ENCODE measurements around the gene WDR20.
"Not testable (repeated sequence)": the region's sequence is repeated elsewhere in the genome, so short reads cannot be mapped to it uniquely, and the experiment has no call there.

Gene WDR20, protein sequence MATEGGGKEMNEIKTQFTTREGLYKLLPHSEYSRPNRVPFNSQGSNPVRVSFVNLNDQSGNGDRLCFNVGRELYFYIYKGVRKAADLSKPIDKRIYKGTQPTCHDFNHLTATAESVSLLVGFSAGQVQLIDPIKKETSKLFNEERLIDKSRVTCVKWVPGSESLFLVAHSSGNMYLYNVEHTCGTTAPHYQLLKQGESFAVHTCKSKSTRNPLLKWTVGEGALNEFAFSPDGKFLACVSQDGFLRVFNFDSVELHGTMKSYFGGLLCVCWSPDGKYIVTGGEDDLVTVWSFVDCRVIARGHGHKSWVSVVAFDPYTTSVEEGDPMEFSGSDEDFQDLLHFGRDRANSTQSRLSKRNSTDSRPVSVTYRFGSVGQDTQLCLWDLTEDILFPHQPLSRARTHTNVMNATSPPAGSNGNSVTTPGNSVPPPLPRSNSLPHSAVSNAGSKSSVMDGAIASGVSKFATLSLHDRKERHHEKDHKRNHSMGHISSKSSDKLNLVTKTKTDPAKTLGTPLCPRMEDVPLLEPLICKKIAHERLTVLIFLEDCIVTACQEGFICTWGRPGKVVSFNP

DNA sequence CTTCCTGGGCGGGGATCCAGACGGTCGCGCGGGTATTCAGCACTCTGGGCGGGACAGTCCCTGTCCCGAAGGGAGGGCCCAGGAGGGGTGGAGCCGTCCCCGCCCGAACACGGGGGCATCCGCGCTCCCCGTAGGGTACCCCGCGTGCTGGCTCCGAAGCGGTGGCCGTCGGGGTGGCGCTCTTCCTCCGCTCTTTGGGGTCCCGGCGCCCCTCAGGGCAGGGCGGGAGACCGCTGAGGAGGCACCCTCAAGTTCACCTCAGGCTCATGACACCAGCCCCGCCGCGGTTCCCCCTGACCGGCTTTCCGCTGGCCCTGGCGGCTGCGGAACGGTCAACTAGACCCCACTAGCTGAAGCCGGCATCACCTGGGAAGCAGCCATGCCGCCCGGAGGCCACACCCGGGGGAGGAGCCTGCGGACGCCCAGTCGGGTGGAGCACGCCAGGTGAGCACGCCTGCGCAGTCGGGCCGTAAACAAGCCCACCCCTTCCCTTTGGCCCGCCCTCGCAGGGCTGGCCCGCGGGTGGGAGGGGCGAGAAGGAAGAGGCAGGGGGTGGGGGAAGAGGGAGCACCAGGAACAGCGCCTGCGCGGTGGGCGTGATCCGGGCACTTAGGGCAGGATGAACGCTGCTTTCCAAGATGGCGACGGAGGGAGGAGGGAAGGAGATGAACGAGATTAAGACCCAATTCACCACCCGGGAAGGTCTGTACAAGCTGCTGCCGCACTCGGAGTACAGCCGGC lies at the start of gene WDR20:
TSS of gene WDR20 (plus strand) at position 612 of the 741 bp plus-strand sequence. CDS start at position 639, 27 bp downstream.
- H3K4me3 Mint-ChIP-seq, result peak within 1 kb of the TSS; percentile 96
- H3K27me3 Mint-ChIP-seq, result no peaks in the 10 kb centered on the region
- no peaks in the 10 kb centered on the region for H3K9me3 Mint-ChIP-seq
- H3K27ac Mint-ChIP-seq, result peak within 1 kb of the TSS; percentile 95
- peak; percentile 98 for ATAC-seq
- peaks cover 20% of the 10 kb centered on the region for H3K4me1 Mint-ChIP-seq
- H3K36me3 Mint-ChIP-seq, result peaks cover 2% of the 10 kb centered on the region

DNA sequence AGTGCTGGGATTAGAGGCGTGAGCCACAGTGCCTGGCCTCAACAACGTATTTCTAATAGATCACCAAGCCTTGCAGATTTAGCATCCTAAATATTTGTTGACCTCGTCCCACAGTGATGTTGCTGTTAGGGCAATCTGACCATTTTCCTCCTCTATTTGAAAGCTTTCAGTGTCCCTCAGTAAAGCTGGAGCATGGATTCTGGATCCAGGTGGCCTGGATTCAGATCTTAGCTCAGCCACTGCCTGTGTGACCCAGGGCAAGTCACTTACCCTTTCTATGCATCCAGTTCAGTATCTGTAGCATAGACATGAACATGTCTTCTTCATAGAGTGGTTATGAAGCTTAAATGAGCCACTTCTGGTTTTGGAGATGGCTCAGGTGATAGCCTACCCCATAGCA lies 49.0 kb upstream of the WDR20 start:
- no peaks in the 10 kb centered on the region for H3K9me3 Mint-ChIP-seq
- H3K27me3 Mint-ChIP-seq, result no peaks in the 10 kb centered on the region
- H3K4me3 Mint-ChIP-seq, result no peak overlapping the region
- no peak for ATAC-seq
- no peak overlapping the region for H3K27ac Mint-ChIP-seq
- peaks cover 5% of the 10 kb centered on the region for H3K36me3 Mint-ChIP-seq
- peaks cover 42% of the 10 kb centered on the region for H3K4me1 Mint-ChIP-seq

DNA sequence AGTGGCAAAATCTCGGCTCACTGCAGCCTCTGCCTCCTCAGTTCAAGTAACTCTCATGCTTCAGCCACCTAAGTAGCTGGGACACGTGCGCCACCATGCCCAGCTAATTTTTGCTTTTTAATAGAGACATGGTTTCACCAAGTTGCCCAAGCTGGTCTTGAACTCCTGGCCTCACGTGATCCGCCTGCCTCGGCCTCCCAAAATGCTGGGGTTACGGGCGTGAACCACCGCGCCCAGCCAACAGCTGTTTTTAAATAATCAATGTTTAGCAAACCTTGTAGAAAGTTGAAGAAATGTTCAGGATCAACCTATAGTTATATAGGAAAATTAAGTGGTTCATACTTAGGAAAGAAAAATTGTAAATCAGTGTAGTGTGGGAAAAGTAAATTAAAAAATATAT lies 46.9 kb upstream of the WDR20 start:
- H3K27me3 Mint-ChIP-seq, result no peaks in the 10 kb centered on the region
- H3K4me3 Mint-ChIP-seq, result no peak overlapping the region
- no peaks in the 10 kb centered on the region for H3K9me3 Mint-ChIP-seq
- no peak overlapping the region for H3K27ac Mint-ChIP-seq
- ATAC-seq, result no peak
- no peaks in the 10 kb centered on the region for H3K36me3 Mint-ChIP-seq
- peaks cover 47% of the 10 kb centered on the region for H3K4me1 Mint-ChIP-seq

DNA sequence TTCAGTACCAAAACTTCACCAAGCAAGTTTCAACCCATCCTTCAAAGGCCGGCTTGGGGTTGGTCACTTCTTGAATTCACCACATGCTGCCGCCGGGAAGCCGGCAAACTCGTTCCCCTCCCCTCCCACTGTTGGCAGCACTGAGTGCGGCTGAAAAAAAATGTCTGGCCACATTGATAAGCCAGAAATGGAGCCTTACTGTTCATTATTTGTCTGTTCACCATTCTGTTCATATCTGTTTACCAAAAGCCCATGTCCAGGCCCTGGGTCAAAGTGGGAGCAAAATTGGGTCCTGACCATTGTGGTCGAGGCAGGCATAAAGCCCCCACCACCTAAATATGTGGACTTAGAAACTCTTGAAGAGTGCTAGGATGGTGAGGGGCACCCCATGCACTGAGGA lies 45.6 kb upstream of the WDR20 start:
- Mint-ChIP-seq H3K27me3 (no peaks in the 10 kb centered on the region), H3K4me3 (no peak overlapping the region), H3K27ac (peak overlapping the region; percentile 57), H3K4me1 (peaks cover 35% of the 10 kb centered on the region), H3K9me3 (no peaks in the 10 kb centered on the region), H3K36me3 (no peaks in the 10 kb centered on the region)
- ATAC-seq, result no peak

DNA sequence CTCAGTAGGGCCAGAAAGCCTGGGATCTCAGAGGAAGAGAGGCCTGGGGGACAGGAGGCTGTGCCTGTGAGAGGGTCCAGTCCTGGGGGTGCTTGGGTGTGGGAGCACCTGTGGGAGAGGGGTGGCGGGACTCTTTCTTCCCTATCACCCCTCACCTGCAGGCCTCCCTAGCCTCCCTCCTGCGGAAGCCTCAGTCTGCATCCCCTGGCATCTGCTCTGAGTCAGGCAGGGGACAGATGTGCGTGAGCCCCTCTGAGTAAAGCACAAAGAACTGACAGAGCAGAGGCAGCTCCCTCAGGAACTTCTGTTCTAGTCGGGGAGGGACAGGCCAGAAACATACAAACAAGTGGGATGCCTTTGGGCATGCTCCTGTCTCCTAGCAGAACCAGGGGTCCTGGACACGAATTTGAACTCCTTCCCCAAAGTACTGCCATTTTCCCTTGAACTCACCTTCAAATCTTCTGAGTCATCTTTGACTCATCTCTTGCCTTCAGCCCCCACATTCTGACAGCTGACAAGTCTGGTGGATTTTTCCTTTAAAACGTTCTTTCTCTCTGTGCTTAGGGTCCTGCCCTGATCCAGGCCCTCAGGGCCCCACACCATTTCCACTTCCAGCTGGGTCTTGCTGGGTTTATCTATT lies 44.3 kb upstream of the WDR20 start:
- Mint-ChIP-seq H3K27ac (peak overlapping the region; percentile 57), H3K27me3 (no peaks in the 10 kb centered on the region), H3K36me3 (no peaks in the 10 kb centered on the region), H3K4me1 (peaks cover 22% of the 10 kb centered on the region), H3K9me3 (no peaks in the 10 kb centered on the region), H3K4me3 (no peak overlapping the region)
- ATAC-seq, result peak; percentile 57

DNA sequence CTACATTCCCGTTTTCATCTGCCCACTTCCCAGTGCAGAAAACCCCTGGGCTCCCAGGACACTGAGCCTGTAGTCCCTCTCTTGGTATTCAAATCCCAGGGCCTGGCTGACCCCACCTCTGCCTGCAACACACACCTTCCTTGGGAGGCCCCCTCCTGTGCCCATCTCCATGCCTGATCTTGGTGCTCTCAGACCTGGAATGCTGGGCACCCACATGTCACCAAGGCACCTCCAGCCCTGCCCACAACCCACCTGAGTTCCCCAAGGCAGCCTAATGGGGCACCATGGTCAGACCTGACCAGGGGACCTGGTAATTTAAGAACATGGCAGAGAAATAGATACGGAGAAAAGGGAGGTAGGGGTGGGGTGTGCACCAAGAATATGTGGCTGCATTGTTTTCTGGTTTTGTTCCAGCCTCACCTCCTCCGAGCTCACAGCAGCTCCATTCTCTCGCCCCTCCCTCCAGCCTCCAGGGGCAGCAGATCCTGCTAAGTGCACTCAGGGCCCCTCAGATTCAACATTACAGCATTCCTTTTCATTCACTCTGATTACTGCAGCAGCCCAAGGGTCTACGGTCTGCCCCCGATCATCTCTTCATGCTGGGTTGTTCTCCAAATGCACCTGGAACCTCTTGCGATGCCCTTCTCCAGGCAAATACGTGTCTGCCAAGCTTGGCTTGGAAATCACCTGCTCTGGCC lies 43.7 kb upstream of the WDR20 start:
- ATAC-seq, result peak; percentile 34
- no peak overlapping the region for H3K4me3 Mint-ChIP-seq
- peaks cover 24% of the 10 kb centered on the region for H3K4me1 Mint-ChIP-seq
- no peaks in the 10 kb centered on the region for H3K36me3 Mint-ChIP-seq
- no peaks in the 10 kb centered on the region for H3K27me3 Mint-ChIP-seq
- H3K9me3 Mint-ChIP-seq, result no peaks in the 10 kb centered on the region
- peak overlapping the region; percentile 57 for H3K27ac Mint-ChIP-seq

DNA sequence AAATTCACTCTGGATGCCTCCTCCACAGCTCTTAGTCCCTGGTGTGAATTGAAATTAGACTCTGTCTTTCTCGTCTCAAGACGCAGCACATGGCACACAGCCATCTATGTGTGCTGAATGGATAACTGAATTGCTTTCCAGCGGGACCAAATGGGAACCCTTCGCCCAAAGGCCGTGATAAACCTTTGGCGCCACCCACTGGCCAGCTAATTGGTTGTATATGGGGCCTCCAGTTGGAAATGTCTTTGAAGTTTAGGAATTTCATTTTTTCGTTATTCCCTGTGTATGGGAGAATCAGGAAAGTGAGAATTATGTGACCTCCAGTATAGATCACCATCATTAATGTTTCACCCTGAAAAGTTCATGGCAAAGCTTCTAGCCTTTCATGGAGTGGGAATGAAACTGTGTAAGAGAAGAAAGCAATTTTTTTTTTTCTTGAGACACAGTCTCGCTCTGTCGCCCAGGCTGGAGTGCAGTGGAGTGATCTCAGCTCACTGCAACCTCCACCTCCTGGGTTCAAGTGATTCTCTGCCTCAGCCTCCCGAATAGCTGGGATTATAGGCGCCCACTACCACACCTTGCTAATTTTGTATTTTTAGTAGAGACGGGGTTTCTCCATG lies 43.0 kb upstream of the WDR20 start:
- Mint-ChIP-seq H3K27ac (peak overlapping the region; percentile 57), H3K36me3 (no peaks in the 10 kb centered on the region), H3K4me3 (no peak overlapping the region), H3K9me3 (no peaks in the 10 kb centered on the region), H3K27me3 (no peaks in the 10 kb centered on the region), H3K4me1 (peaks cover 30% of the 10 kb centered on the region)
- ATAC-seq, result no peak

DNA sequence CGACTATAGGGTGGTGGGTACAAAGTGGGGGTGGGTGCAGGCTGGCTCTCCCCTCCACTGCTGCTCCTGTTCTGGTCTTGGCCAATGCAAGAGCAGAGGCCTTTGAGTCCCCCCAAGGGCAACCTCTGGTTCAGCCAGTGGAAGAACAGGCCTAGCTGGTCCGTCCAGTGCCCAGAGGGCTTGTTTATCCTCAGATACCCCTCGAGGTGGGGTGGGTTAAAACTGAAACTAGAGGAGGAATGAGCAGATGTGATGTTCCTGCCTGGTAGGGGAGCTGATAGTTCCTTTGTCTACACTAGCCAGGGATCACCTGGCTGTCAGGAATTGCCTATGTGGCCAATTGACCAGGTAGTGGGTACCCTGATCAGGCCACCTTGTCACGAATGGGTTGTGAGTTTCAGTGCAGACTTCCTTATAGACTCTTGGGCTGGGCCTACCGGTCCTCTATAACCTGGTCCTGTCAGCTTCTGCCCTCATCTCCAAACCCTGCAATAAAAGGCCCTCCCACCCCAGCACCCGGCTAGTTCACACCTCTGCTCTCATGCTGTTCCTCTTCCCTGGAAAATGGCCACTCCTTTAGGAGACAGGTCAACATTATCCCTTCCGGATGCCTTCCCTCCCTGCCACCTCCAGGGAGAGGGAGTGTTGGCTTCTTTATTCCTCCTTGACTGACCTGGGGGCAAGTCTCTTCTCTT lies 42.1 kb upstream of the WDR20 start:
- Mint-ChIP-seq H3K4me3 (no peak overlapping the region), H3K27ac (no peak overlapping the region), H3K4me1 (peaks cover 30% of the 10 kb centered on the region), H3K36me3 (no peaks in the 10 kb centered on the region), H3K27me3 (no peaks in the 10 kb centered on the region), H3K9me3 (no peaks in the 10 kb centered on the region)
- ATAC-seq, result no peak

DNA sequence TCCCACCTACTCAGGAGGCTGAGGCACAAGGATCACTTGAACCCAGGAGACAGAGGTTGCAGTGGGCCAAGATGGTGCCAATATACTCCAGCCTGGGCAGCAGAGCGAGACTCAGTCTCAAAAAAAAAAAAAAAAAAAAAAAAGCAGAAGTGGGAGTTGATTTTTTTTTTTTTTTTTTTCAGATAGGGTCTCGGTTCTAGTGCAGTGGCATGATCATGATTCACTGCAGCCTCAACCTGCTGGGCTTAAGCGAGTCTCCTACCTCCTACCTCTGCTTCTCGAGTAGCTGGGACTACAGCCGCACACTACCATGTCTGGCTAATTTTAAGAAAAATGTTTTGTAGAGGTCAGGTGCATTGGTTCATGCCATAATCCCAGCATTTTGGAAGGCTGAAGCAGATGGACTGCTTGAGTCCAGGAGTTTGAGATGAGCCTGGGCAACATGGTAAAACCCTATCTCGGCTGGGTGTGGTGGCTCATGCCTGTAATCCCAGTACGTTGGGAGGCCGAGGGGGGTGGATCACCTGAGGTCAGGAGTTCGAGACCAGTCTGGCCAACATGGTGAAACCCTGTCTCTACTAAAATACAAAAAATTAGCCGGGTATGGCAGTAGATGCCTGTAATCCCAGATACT lies 36.5 kb upstream of the WDR20 start:
- Mint-ChIP-seq H3K27ac (no peak overlapping the region), H3K36me3 (no peaks in the 10 kb centered on the region), H3K4me3 (no peak overlapping the region), H3K27me3 (no peaks in the 10 kb centered on the region), H3K9me3 (no peaks in the 10 kb centered on the region), H3K4me1 (peaks cover 25% of the 10 kb centered on the region)
- peak; percentile 93 for ATAC-seq

DNA sequence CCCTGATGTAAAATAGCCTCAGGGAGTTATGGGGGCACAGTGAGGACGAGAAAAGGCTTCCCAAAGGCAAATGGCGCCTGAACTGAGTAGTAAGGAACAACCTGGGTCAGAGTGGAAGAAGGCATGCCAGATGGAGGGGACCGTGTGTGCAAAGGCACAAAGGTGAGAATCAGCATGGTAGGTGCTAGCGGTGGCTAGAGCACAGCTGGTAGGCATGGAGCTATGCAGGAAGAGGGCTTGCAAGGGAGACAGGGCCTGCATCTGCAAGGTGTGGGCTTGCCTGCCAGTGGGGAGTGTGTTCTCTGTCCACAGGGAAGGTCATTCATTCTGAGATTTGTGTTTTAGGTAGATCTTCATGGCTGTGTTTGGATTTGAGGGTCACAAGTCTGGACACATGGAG lies 34.3 kb upstream of the WDR20 start:
- H3K4me1 Mint-ChIP-seq, result peaks cover 25% of the 10 kb centered on the region
- no peak for ATAC-seq
- H3K9me3 Mint-ChIP-seq, result peaks cover 6% of the 10 kb centered on the region
- no peak overlapping the region for H3K4me3 Mint-ChIP-seq
- peaks cover 6% of the 10 kb centered on the region for H3K36me3 Mint-ChIP-seq
- H3K27ac Mint-ChIP-seq, result no peak overlapping the region
- no peaks in the 10 kb centered on the region for H3K27me3 Mint-ChIP-seq

DNA sequence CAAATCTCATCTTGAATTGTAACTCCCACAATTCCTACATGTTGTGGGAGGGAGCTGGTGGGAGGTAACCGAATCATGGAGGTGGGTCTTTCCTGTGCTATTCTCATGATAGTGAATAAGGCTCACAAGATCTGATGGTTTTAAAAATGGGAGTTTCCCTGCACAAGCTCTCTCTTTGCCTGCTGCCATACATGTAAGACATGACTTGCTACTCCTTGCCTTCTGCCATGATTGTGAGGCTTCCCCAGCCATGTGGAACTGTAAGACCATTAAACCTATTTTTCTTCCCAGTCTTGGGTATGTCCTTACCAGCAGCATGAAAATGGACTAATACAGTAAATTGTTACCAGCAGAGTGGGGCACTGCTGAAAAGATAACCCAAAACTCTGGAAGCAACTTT lies 30.4 kb upstream of the WDR20 start:
- H3K4me3 Mint-ChIP-seq, H3K9me3 Mint-ChIP-seq, H3K36me3 Mint-ChIP-seq, H3K27ac Mint-ChIP-seq, H3K27me3 Mint-ChIP-seq, ATAC-seq: not testable (repeated sequence)
- peaks cover 17% of the 10 kb centered on the region for H3K4me1 Mint-ChIP-seq

DNA sequence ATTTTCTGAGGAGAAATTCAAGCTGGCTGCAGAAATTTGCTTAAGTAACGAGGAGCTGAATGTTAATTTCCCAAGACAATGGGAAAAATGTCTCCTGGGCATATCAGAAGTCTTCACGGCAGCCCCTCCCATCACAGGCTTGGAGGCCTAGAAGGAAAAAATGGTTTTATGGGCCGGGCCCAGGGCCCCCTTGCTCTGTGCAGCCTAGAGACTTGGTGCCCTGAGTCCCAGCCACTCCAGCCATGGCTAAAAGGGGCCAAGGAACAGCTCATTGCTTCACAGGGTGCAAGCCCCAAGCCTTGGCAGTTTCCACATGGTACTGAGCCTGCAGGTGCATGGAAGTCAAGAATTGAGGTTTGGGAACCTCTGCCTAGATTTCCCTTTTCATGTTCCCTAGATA lies 28.6 kb upstream of the WDR20 start:
- Mint-ChIP-seq H3K9me3 (peaks cover 6% of the 10 kb centered on the region), H3K36me3 (peaks cover 6% of the 10 kb centered on the region), H3K27ac (no peak overlapping the region), H3K27me3 (no peaks in the 10 kb centered on the region), H3K4me1 (peaks cover 14% of the 10 kb centered on the region), H3K4me3 (no peak overlapping the region)
- ATAC-seq, result no peak

DNA sequence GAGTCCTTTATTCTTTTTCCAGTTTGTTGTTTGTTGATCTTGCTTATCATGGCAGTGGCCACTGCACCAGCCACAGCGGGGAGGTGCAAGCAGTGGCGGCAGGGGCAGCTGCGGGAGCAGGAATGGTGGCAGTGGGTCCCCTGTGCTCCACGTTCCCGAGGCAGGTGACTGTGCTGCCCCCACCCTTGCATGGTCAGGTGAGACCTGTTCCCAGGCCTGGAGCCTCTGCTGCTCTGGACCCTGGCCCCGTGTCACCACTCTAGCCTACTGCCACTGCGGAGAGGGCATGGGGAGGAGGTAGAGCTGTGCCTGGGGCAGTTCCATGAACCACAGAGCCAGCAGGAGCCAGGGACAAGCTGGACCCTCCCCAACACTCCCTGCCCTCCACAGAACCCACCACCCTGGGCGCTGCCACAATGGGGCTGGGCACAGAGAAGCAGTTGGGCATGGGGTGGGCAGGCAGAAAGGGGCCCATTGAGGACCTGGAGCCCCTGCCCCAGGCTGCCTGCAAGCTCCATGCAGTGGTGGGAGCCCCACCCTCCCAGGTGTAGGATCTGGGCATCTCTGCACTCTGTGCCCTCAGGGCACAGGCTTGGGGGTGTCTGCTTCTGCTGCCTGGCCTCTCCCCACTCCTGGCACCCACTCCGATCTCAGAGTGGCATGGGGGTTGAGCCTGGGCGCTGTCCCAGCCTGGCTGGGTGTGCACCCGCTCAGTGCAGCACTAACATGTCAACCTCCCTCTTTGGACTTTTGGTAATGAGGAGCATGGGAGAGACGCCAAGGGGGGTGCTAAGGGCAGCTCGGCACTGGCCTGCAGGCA lies 23.1 kb upstream of the WDR20 start:
- no peaks in the 10 kb centered on the region for H3K4me1 Mint-ChIP-seq
- peaks cover 3% of the 10 kb centered on the region for H3K9me3 Mint-ChIP-seq
- no peak for ATAC-seq
- H3K36me3 Mint-ChIP-seq, result peaks cover 23% of the 10 kb centered on the region
- H3K27ac Mint-ChIP-seq, result no peak overlapping the region
- no peaks in the 10 kb centered on the region for H3K27me3 Mint-ChIP-seq
- no peak overlapping the region for H3K4me3 Mint-ChIP-seq

Data from stimulated activated memory B cell treated with anti-CD40 and anti-IgM and Interleukin-4, amounts not matched to agents 10 μg/mL and 1 μg/mL and 100 μg/mL, for 72 hours (primary cell).